C4-2B (cell line): ENCODE results near the gene C16orf74.

Experiments used
- ZFX ChIP-seq: fragments of 450-650 bp; IDR thresholded peaks from 2 replicates; pipeline ENCODE4 v1.6.1; 2017
- TF ChIP-seq, protein P1 (sequence below): fragments of 450-650 bp; conservative IDR thresholded peaks from 2 replicates; pipeline ENCODE4 v1.5.1; 2017; ENCODE audit warnings: mild to moderate bottlenecking

DNA sequence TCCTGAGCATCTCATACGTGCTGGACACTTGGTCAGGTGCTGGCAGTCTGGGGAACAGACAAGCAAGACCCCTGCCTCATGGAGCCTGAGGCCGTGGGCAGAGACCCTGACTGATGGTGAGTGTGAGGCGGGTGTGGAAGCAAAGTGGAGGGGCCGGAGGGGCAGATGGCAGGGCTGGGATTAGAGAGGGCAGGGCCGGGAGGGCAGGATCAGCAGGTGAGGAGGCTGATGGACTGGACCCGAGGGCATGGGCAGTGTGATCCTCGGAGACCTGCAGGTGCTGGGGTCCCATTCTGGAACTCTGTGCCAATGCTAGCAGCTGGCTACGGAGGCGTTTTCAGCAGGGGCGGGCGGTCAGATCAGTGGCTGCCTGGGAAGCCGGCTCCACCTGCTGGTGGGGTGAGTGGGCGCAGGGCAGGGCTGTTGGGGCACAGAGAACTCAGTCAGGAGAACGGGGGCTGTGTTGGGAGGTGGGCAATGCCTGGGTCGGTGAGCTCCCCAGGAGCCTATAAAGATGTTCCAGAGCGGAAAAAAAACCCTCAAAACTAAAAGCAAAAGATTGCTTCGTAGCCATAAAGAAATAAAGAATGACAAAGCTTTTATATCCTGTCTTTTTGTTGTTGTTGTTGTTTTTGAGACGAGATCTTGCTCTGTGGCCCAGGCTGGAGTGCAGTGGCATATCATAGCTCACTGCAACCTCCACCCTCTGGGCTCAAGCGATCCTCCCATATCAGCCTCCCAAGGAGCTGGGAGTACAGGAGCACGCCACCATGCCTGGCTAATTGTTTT is 8.9 kb upstream of the C16orf74 start:
- TF ChIP-seq, protein P1, sequence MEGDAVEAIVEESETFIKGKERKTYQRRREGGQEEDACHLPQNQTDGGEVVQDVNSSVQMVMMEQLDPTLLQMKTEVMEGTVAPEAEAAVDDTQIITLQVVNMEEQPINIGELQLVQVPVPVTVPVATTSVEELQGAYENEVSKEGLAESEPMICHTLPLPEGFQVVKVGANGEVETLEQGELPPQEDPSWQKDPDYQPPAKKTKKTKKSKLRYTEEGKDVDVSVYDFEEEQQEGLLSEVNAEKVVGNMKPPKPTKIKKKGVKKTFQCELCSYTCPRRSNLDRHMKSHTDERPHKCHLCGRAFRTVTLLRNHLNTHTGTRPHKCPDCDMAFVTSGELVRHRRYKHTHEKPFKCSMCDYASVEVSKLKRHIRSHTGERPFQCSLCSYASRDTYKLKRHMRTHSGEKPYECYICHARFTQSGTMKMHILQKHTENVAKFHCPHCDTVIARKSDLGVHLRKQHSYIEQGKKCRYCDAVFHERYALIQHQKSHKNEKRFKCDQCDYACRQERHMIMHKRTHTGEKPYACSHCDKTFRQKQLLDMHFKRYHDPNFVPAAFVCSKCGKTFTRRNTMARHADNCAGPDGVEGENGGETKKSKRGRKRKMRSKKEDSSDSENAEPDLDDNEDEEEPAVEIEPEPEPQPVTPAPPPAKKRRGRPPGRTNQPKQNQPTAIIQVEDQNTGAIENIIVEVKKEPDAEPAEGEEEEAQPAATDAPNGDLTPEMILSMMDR = peak; percentile 86
- TF ChIP-seq ZFX = no peak
